Caco-2 (cell line): ENCODE measurements around the gene FNDC3B. TPM values are rescaled to one million over a fixed set of nuclear protein-coding genes. Genes with fewer than 3 reads are reported as not detected.

ENCODE experiments used
- BruUV-seq: library from RNA; stranded (reverse); fragments of 400-500 nt; replicated peaks from 2 replicates; lab custom pipeline; 2021; lab: Mats Ljungman, UMichigan
- CTCF ChIA-PET: fragments of 300-600 bp; sonication (Branson Sonifier 250); formaldehyde crosslinking; loops from one replicate; lab custom pipeline; 2022; ENCODE audit warnings: antibody characterized with exemption; lab: Charles Lee
- POLR2A ChIA-PET: fragments of 300-600 bp; sonication (Branson Sonifier 250); formaldehyde crosslinking; loops from one replicate; lab custom pipeline; 2022; ENCODE audit warnings: antibody characterized with exemption; lab: Charles Lee
- DNase-seq, 2 experiments: peaks; one replicate each; pipeline versions ENCODE4 v3.0.0 to v3.0.0-alpha.2; 2020 to 2022
- H3K27me3 ChIP-seq: replicated peaks from 2 replicates; pipeline ENCODE4 v1.6.0; 2011; ENCODE audit warnings: low read length; ENCODE audit not compliant: control insufficient read depth, insufficient read depth
- H3K36me3 ChIP-seq: 2 replicates; pipeline ENCODE4 v1.5.1; 2011; ENCODE audit warnings: low read length; ENCODE audit not compliant: control insufficient read depth, insufficient read depth
- H3K4me1 ChIP-seq: fragments of 250-450 bp; sonication (Bioruptor Pico); 2 replicates; pipeline ENCODE4 v1.5.1; 2020; ENCODE audit warnings: mild to moderate bottlenecking
- H3K4me3 ChIP-seq: 2 replicates; pipeline ENCODE4 v1.5.1; 2011; ENCODE audit warnings: low read depth, mild to moderate bottlenecking, control low read depth, low read length
- H3K9me3 ChIP-seq: fragments of 250-450 bp; sonication (Bioruptor Pico); 2 replicates; pipeline ENCODE4 v1.5.1; 2020; ENCODE audit warnings: mild to moderate bottlenecking, moderate library complexity
- H3K27ac Mint-ChIP-seq: one replicate; pipeline ENCODE4 v1.8.0; 2022; ENCODE audit warnings: mixed read lengths; ENCODE audit not compliant: unreplicated experiment
- H3K27me3 Mint-ChIP-seq: one replicate; pipeline ENCODE4 v1.8.0; 2022; ENCODE audit warnings: mixed read lengths; ENCODE audit not compliant: insufficient read depth, unreplicated experiment
- H3K36me3 Mint-ChIP-seq: one replicate; pipeline ENCODE4 v1.8.0; 2022; ENCODE audit warnings: mild to moderate bottlenecking, mixed read lengths; ENCODE audit not compliant: insufficient read depth, unreplicated experiment
- H3K4me1 Mint-ChIP-seq: one replicate; pipeline ENCODE4 v1.8.0; 2022; ENCODE audit warnings: low read depth, mixed read lengths; ENCODE audit not compliant: unreplicated experiment
- H3K4me3 Mint-ChIP-seq: one replicate; pipeline ENCODE4 v1.8.0; 2022; ENCODE audit warnings: mild to moderate bottlenecking, moderate library complexity, mixed read lengths; ENCODE audit not compliant: unreplicated experiment
- H3K9me3 Mint-ChIP-seq: one replicate; pipeline ENCODE4 v1.8.0; 2022; ENCODE audit warnings: mixed read lengths; ENCODE audit not compliant: unreplicated experiment
- intact Hi-C: fragments of 100-400 bp; cut with micrococcal nuclease; formaldehyde crosslinking; loops from one replicate; pipeline ENCODE4 v1.10.0; 2022; ENCODE audit not compliant: unreplicated experiment
- total RNA-seq: library from RNA; stranded (reverse); gene quantifications from 2 replicates; pipeline ENCODE4 v1.2.3, GENCODE V29; 2022
- TF ChIP-seq, protein P1 (sequence below), 2 experiments: fragments of 200-600 bp in 1 of 2; IDR thresholded peaks; 1 replicate in 1 of 2; 2 replicates in 1 of 2; pipeline versions ENCODE4 v1.5.1 to v1.8.0; 2011 to 2022; ENCODE audit warnings: antibody characterized with exemption in 1 of 2, control low read depth in 1 of 2, inconsistent platforms in 1 of 2, low read depth in 1 of 2, low read length in 1 of 2, mild to moderate bottlenecking in 1 of 2, moderate library complexity in 1 of 2; ENCODE audit not compliant: insufficient read depth in 1 of 2, severe bottlenecking in 1 of 2, unreplicated experiment in 1 of 2

Gene FNDC3B
- total RNA-seq, 1 experiment from 2014 or later = 59.8 TPM

DNA sequence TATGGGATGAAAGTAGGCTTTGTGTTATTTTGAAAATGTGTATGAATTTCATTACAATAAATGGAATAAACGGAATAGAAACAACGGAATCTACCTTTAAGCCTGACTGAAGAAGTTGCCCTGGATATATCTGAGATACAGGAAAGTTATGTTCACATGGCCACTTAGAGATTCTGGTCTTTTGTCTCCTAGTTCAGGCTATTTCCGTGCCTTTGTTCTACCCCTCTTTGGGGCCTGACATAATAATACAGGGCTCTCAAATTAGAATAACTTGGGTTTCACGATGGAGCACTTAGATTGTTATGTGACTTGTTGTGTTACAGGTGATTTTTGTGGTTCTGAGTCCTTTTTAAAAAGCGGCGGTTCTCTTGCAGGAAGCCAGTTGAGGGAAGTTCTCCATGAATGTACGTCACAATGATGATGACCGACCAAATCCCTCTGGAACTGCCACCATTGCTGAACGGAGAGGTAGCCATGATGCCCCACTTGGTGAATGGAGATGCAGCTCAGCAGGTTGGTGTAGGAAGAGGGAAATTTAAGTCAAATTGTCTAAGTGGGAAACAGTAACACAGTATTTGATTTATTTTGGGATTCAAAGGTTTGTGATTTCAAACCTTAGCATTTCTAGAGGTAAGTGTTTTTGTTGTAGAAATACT, 72.8 kb downstream of the FNDC3B start:
- ChIA-PET CTCF (no interaction called here), POLR2A (no interaction called here)
- BruUV-seq = no TSS peak
- Mint-ChIP-seq H3K27ac (no peak overlapping the region), H3K4me1 (no peaks in the 10 kb centered on the region), H3K27me3 (no peaks in the 10 kb centered on the region), H3K4me3 (no peak overlapping the region), H3K9me3 (no peaks in the 10 kb centered on the region), H3K36me3 (peaks cover 19% of the 10 kb centered on the region)
- intact Hi-C loops = no loop called here
- no peak for DNase-seq
- H3K4me1 ChIP-seq = no peaks in the 10 kb centered on the region
- no peaks in the 10 kb centered on the region for H3K27me3 ChIP-seq
- TF ChIP-seq, protein P1, sequence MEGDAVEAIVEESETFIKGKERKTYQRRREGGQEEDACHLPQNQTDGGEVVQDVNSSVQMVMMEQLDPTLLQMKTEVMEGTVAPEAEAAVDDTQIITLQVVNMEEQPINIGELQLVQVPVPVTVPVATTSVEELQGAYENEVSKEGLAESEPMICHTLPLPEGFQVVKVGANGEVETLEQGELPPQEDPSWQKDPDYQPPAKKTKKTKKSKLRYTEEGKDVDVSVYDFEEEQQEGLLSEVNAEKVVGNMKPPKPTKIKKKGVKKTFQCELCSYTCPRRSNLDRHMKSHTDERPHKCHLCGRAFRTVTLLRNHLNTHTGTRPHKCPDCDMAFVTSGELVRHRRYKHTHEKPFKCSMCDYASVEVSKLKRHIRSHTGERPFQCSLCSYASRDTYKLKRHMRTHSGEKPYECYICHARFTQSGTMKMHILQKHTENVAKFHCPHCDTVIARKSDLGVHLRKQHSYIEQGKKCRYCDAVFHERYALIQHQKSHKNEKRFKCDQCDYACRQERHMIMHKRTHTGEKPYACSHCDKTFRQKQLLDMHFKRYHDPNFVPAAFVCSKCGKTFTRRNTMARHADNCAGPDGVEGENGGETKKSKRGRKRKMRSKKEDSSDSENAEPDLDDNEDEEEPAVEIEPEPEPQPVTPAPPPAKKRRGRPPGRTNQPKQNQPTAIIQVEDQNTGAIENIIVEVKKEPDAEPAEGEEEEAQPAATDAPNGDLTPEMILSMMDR (IDR thresholded peaks at IDR 0.05; ENCODE audit: insufficient read depth in 1 of 2, low read depth in 1 of 2, low read length in 1 of 2, severe bottlenecking in 1 of 2, unreplicated experiment in 1 of 2) = no peak
- H3K36me3 ChIP-seq = no peaks in the 10 kb centered on the region; the same call in 1 of the 2 replicates
- no peaks in the 10 kb centered on the region for H3K9me3 ChIP-seq
- no peak overlapping the region for H3K4me3 ChIP-seq

DNA sequence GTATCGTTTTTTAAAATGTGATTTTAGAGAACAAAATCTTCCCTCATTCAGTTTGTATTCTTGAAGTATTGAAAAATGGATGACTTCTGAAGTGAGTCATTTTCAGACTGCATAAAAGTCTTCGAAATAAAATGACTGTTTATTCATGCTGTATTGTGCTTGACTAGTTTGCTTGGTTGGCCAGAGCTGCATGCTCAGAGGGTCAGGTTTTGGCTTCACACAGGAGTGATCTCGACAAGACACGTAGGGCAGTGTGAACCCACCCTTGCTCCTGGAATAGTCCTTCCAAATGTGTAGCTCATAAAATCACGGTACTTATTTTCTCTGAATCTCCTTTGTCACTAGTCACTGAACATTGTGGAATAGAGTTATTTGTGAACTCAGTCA, 73.3 kb downstream of the FNDC3B start:
- Mint-ChIP-seq H3K4me3 (no peak overlapping the region), H3K4me1 (no peaks in the 10 kb centered on the region), H3K27me3 (no peaks in the 10 kb centered on the region), H3K36me3 (peaks cover 14% of the 10 kb centered on the region), H3K9me3 (no peaks in the 10 kb centered on the region), H3K27ac (no peak overlapping the region)
- Histone ChIP-seq H3K9me3 (no peaks in the 10 kb centered on the region), H3K36me3 (peaks cover 1% of the 10 kb centered on the region; the same call in 1 of the 2 replicates), H3K4me3 (no peak overlapping the region), H3K27me3 (no peaks in the 10 kb centered on the region), H3K4me1 (no peaks in the 10 kb centered on the region)
- CTCF ChIA-PET = no interaction called here
- intact Hi-C loops = no loop called here
- BruUV-seq = no TSS peak
- DNase-seq = no peak
- POLR2A ChIA-PET = no interaction called here
- TF ChIP-seq, protein P1 (IDR thresholded peaks at IDR 0.05; ENCODE audit: insufficient read depth in 1 of 2, low read depth in 1 of 2, low read length in 1 of 2, severe bottlenecking in 1 of 2, unreplicated experiment in 1 of 2) = no peak

DNA sequence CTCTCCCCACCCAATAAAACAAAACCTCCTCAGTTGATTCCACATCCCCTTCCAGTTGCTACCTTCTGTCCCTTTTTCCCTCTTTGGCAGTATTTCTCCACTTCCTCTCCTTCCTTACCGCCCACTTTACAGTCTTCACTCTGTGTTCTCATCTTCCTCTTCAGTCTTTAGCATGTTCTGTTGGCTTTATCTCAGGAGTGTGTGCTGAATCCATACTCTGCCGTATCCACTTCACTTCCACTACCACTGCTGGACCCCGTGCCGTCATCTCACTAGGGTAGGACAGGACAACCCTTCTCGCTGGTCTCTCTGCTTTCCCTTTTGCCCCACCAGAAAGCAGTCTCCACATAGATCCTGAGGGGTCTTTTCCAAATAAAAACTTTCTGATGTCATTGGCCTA, 74.3 kb downstream of the FNDC3B start:
- ChIA-PET POLR2A (no interaction called here), CTCF (no interaction called here)
- TF ChIP-seq, protein P1 (IDR thresholded peaks at IDR 0.05; ENCODE audit: insufficient read depth in 1 of 2, low read depth in 1 of 2, low read length in 1 of 2, severe bottlenecking in 1 of 2, unreplicated experiment in 1 of 2) = no peak
- Mint-ChIP-seq H3K27me3 (no peaks in the 10 kb centered on the region), H3K27ac (no peak overlapping the region), H3K9me3 (no peaks in the 10 kb centered on the region), H3K36me3 (peaks cover 12% of the 10 kb centered on the region), H3K4me3 (no peak overlapping the region), H3K4me1 (no peaks in the 10 kb centered on the region)
- intact Hi-C loops = no loop called here
- DNase-seq = no peak
- Histone ChIP-seq H3K27me3 (no peaks in the 10 kb centered on the region), H3K4me1 (peaks cover 6% of the 10 kb centered on the region; the same call in 1 of the 2 replicates), H3K36me3 (peaks cover 1% of the 10 kb centered on the region; the same call in 1 of the 2 replicates), H3K4me3 (no peak overlapping the region), H3K9me3 (no peaks in the 10 kb centered on the region)
- no TSS peak for BruUV-seq
